ENCODE measurements around the gene KLHL40.

GRCh38 chr3:42693530-42693930 lies 8.2 kb downstream of the KLHL40 start:
- no peak for TF ChIP-seq CTCF (conservative IDR thresholded peaks at IDR 0.05; ENCODE audit: low read length)
- no peak for TF ChIP-seq EZH2phosphoT487 (IDR thresholded peaks at IDR 0.05; ENCODE audit: borderline replicate concordance, low read depth, low read length)

All from OCI-LY7 (cell line).